Epithelial cell of esophagus (primary cell): ENCODE measurements around the gene PABPN1.

ENCODE experiments used
- DNase-seq: peaks from one replicate; pipeline ENCODE4 v3.0.0; 2010; ENCODE audit warnings: low read depth
- H3K4me3 ChIP-seq: 2 replicates; pipeline ENCODE4 v1.5.1; 2011; ENCODE audit warnings: mild to moderate bottlenecking, low read length, control low read depth
- CTCF ChIP-seq: IDR thresholded peaks from 2 replicates; pipeline ENCODE4 v1.5.1; 2011; ENCODE audit warnings: low read depth, mild to moderate bottlenecking, low read length, control low read depth, inconsistent platforms; ENCODE audit not compliant: insufficient read depth; ENCODE audit errors: missing control alignments

Gene PABPN1

GRCh38 chr14:23344481-23344880, 23.2 kb downstream of the PABPN1 start:
- no peak overlapping the region for H3K4me3 ChIP-seq
- no peak for TF ChIP-seq CTCF
- no peak for DNase-seq

- H3K4me3 ChIP-seq: no peak overlapping the region
- no peak for TF ChIP-seq CTCF
- no peak for DNase-seq
Measured at GRCh38 chr14:23345987-23346692, 24.9 kb downstream of the PABPN1 start.

GRCh38 chr14:23346693-23347405, 25.6 kb downstream of the PABPN1 start:
- H3K4me3 ChIP-seq: no peak overlapping the region
- no peak for DNase-seq
- no peak for TF ChIP-seq CTCF

GRCh38 chr14:23347406-23348296, 26.4 kb downstream of the PABPN1 start:
- no peak overlapping the region for H3K4me3 ChIP-seq
- TF ChIP-seq CTCF: no peak
- no peak for DNase-seq

GRCh38 chr14:23348297-23348655, 27.0 kb downstream of the PABPN1 start:
- no peak overlapping the region for H3K4me3 ChIP-seq
- no peak for TF ChIP-seq CTCF
- DNase-seq: no peak

- no peak for TF ChIP-seq CTCF
- no peak overlapping the region for H3K4me3 ChIP-seq
- DNase-seq: no peak
Measured at GRCh38 chr14:23349156-23349845, 28.0 kb downstream of the PABPN1 start.
